ENCODE results near the gene CXCR6. TPM values are rescaled to one million over a fixed set of nuclear protein-coding genes. Genes with fewer than 3 reads are reported as not detected.

The CXCR6 gene
- not detected in 2 replicates for total RNA-seq

GRCh38 chr3:45943207-45943846 is at the start of gene CXCR6:
CXCR6 (plus strand) TSS chr3:45943464; CDS start chr3:45946482, 3,018 bp downstream.

DNA sequence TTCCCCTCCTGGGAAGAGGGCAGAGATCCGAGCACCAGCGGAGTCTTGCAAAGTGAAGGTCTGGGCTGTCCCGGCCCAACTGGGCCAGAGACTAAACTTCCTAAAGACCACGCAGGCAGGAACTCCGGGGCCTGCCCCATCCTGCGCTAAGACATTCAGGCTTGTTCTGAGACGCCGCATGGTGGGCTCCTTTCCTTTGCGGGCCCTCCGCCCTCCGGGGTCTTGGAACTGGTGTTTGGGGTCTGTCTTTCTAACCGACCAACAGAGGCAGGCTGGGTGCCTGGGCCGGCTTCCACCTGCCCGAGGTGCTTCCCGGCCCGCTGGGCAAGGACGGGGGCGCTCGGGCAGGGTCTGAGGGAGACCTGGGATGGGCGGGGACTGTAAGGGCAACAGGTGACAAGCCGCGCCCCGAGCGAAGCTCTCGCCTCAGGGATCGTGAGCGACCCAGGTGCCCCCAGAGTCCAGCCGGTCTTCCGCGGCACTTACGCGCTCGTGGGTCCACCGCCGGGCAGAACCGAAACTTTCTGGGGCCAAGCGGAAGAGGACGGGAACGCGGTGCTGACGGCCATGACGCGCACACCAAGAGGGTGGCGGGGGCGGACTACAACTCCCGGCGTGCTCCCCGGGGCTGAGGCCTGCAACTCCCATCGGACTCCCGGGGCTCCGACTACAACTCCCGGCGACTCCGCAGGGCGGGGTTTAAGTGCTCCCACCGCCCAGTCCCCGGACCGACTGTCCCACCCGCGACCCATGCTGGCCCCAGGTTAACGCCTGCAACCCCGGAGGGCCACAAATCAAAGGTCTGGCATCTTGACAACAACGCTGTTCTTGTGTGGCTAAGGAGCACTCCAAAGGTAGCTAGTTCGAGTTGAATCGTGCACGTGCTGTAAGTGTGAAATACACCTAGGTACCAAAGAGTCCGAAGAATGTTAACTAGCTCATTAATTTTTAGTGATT is 52.2 kb downstream of the CXCR6 start, which contains the start of gene FYCO1:
Gene FYCO1 (minus strand): TSS at position 589 of the 957 bp plus-strand sequence. CDS start 10,914 bp downstream, outside the sequence.

Other genes with a start within 250 kb of the CXCR6 start
- not detected in 2 replicates for gene SLC6A20, start 146.9 kb upstream of the CXCR6 start, total RNA-seq
- 19.6 and 26.3 TPM in 2 replicates for gene LZTFL1, start 101.3 kb upstream of the CXCR6 start, total RNA-seq
- gene CCR9, start 56.9 kb upstream of the CXCR6 start, total RNA-seq, result not detected in 2 replicates
- 19.3 and 32.1 TPM in 2 replicates for gene FYCO1, start 52.4 kb downstream of the CXCR6 start, total RNA-seq
- not detected in 2 replicates for gene XCR1, start 84.0 kb downstream of the CXCR6 start, total RNA-seq